ENCODE measurements around the gene G6PD.
"Not testable (repeated sequence)": the region's sequence is repeated elsewhere in the genome, so short reads cannot be mapped to it uniquely, and the experiment has no call there.

DNA sequence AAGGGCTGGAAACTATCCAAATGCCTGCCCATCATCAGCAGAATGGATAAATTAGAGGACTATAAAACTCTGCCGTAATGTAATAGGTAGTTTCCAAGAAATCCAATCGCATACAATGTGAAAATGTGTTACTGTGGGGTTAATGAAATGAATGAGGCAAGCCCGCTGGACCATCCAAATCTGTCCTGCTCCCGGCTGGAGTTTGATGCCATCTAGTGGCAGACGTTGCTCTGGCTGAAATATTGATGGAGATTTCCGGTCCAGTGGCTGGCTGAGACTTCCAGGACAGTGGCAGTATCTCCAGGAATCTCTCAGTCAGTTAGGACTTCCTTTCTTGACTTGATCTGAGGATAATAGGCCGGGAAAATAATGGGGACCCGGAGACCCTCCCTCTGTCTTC lies 36.3 kb upstream of the G6PD start:
- TF ChIP-seq, protein P1, sequence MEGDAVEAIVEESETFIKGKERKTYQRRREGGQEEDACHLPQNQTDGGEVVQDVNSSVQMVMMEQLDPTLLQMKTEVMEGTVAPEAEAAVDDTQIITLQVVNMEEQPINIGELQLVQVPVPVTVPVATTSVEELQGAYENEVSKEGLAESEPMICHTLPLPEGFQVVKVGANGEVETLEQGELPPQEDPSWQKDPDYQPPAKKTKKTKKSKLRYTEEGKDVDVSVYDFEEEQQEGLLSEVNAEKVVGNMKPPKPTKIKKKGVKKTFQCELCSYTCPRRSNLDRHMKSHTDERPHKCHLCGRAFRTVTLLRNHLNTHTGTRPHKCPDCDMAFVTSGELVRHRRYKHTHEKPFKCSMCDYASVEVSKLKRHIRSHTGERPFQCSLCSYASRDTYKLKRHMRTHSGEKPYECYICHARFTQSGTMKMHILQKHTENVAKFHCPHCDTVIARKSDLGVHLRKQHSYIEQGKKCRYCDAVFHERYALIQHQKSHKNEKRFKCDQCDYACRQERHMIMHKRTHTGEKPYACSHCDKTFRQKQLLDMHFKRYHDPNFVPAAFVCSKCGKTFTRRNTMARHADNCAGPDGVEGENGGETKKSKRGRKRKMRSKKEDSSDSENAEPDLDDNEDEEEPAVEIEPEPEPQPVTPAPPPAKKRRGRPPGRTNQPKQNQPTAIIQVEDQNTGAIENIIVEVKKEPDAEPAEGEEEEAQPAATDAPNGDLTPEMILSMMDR (conservative IDR thresholded peaks at IDR 0.05; ENCODE audit: low read depth, low read length), result not testable (repeated sequence)
- TF ChIP-seq, protein P2, sequence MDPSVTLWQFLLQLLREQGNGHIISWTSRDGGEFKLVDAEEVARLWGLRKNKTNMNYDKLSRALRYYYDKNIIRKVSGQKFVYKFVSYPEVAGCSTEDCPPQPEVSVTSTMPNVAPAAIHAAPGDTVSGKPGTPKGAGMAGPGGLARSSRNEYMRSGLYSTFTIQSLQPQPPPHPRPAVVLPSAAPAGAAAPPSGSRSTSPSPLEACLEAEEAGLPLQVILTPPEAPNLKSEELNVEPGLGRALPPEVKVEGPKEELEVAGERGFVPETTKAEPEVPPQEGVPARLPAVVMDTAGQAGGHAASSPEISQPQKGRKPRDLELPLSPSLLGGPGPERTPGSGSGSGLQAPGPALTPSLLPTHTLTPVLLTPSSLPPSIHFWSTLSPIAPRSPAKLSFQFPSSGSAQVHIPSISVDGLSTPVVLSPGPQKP (IDR thresholded peaks at IDR 0.05; ENCODE audit: borderline replicate concordance, low read depth, low read length), result not testable (repeated sequence)
- TF ChIP-seq POLR2A (IDR thresholded peaks at IDR 0.05; ENCODE audit: low read depth, low read length); MXI1 (IDR thresholded peaks at IDR 0.05; ENCODE audit: borderline replicate concordance, low read depth, low read length); RFX5 (IDR thresholded peaks at IDR 0.05; ENCODE audit: low read depth, low read length); CEBPB (IDR thresholded peaks at IDR 0.05; ENCODE audit: low read depth, low read length); BHLHE40 (IDR thresholded peaks at IDR 0.05; ENCODE audit: low read depth, low read length); SMC3 (IDR thresholded peaks at IDR 0.05; ENCODE audit: low read depth, low read length); NFE2L2 (IDR thresholded peaks at IDR 0.05; ENCODE audit: low read depth, low read length); FOS (IDR thresholded peaks at IDR 0.05; ENCODE audit: low read depth, low read length); RAD21 (IDR thresholded peaks at IDR 0.05; ENCODE audit: low read length); CHD1 (IDR thresholded peaks at IDR 0.05; ENCODE audit: low read depth, low read length): not testable (repeated sequence)
- TF ChIP-seq, protein P3, sequence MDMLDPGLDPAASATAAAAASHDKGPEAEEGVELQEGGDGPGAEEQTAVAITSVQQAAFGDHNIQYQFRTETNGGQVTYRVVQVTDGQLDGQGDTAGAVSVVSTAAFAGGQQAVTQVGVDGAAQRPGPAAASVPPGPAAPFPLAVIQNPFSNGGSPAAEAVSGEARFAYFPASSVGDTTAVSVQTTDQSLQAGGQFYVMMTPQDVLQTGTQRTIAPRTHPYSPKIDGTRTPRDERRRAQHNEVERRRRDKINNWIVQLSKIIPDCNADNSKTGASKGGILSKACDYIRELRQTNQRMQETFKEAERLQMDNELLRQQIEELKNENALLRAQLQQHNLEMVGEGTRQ (IDR thresholded peaks at IDR 0.05; ENCODE audit: low read depth, low read length), result not testable (repeated sequence)
